ENCODE results near the gene DYNLT2B.
"Not testable (repeated sequence)": the region's sequence is repeated elsewhere in the genome, so short reads cannot be mapped to it uniquely, and the experiment has no call there.

The DYNLT2B gene

DNA sequence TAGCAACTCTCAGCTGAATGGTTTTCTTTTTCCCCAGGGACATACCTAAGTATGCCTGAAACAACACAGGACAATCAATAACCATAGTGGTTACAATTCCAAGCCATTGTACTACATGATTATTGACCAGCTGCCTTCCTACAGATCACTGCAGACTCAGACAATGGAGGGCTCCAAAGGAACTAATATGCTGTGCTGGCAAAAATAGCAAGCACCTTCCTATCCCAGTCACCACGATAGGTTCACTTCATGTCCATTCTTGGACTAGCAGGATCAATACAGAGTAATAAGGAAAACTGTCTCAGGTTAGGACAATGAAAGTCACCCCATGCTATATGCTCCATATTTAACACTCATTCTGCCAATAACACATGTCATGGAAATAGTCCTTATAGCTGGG is 37.6 kb upstream of the DYNLT2B start:
- H3K36me3 ChIP-seq = peaks cover 66% of the 10 kb centered on the region
- no peaks in the 10 kb centered on the region for H3K27me3 ChIP-seq
- no peaks in the 10 kb centered on the region for H3K4me1 ChIP-seq (ENCODE audit: control insufficient read depth in 1 of 2, insufficient read depth in 1 of 2, low read depth in 1 of 2, low read length in 1 of 2)
- H3K4me3 ChIP-seq (ENCODE audit: low read depth in 1 of 2, low read length in 1 of 2) = no peak overlapping the region
- H3K27ac ChIP-seq = no peak overlapping the region
- TF ChIP-seq, protein P1, sequence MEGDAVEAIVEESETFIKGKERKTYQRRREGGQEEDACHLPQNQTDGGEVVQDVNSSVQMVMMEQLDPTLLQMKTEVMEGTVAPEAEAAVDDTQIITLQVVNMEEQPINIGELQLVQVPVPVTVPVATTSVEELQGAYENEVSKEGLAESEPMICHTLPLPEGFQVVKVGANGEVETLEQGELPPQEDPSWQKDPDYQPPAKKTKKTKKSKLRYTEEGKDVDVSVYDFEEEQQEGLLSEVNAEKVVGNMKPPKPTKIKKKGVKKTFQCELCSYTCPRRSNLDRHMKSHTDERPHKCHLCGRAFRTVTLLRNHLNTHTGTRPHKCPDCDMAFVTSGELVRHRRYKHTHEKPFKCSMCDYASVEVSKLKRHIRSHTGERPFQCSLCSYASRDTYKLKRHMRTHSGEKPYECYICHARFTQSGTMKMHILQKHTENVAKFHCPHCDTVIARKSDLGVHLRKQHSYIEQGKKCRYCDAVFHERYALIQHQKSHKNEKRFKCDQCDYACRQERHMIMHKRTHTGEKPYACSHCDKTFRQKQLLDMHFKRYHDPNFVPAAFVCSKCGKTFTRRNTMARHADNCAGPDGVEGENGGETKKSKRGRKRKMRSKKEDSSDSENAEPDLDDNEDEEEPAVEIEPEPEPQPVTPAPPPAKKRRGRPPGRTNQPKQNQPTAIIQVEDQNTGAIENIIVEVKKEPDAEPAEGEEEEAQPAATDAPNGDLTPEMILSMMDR (IDR thresholded peaks at IDR 0.05) = no peak
- no peaks in the 10 kb centered on the region for H3K9me3 ChIP-seq

DNA sequence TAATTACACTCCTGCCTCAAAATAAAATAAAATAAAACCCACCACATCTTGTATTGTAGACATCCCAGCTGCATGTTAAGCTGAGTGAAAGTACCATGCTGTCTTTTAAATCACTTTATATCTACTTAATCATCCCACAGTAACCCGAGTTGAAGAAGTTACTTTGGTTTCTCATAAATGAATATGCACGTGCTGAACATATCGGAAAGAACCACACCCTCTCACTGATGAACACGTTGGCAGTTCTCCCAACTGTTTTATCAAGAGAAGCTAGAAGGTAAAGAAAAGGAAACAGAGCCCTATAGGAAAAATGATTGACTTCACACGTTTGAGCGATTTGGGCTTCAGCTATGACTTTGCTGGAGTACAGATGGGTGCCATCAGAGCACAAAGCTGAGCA is 36.1 kb upstream of the DYNLT2B start:
- H3K4me3 ChIP-seq (ENCODE audit: low read depth in 1 of 2, low read length in 1 of 2) = no peak overlapping the region
- H3K36me3 ChIP-seq = peaks cover 54% of the 10 kb centered on the region

DNA sequence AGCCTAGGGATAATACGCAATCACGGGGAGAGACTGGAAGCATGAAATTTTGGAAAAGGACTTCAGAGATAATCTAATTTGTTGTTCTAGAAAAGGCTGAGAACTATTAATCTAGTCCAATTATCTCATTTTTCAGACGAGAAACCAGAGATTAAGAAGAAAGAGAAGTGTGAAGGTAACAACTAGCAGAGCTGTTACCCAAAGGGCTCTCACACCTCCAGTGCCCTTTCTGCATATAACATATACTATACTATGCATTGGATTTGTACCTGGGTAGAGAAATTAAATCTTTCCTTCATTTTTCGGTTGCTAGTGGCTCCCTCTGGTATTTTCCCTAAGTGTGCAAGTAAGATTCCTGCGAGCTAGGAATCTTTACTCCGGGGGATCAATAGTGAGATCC is 33.5 kb upstream of the DYNLT2B start:
- H3K9me3 ChIP-seq = no peaks in the 10 kb centered on the region
- H3K27ac ChIP-seq = no peak overlapping the region
- TF ChIP-seq, protein P1 (IDR thresholded peaks at IDR 0.05) = no peak
- H3K27me3 ChIP-seq = no peaks in the 10 kb centered on the region
- peaks cover 43% of the 10 kb centered on the region for H3K36me3 ChIP-seq
- no peaks in the 10 kb centered on the region for H3K4me1 ChIP-seq (ENCODE audit: control insufficient read depth in 1 of 2, insufficient read depth in 1 of 2, low read depth in 1 of 2, low read length in 1 of 2)
- no peak overlapping the region for H3K4me3 ChIP-seq (ENCODE audit: low read depth in 1 of 2, low read length in 1 of 2)

More for the DNA sequence above, 36.1 kb upstream of the DYNLT2B start:
- no peaks in the 10 kb centered on the region for H3K4me1 ChIP-seq (ENCODE audit: control insufficient read depth in 1 of 2, insufficient read depth in 1 of 2, low read depth in 1 of 2, low read length in 1 of 2)
- TF ChIP-seq, protein P1 (IDR thresholded peaks at IDR 0.05) = no peak
- H3K27ac ChIP-seq = no peak overlapping the region
- H3K27me3 ChIP-seq = no peaks in the 10 kb centered on the region
- no peaks in the 10 kb centered on the region for H3K9me3 ChIP-seq

DNA sequence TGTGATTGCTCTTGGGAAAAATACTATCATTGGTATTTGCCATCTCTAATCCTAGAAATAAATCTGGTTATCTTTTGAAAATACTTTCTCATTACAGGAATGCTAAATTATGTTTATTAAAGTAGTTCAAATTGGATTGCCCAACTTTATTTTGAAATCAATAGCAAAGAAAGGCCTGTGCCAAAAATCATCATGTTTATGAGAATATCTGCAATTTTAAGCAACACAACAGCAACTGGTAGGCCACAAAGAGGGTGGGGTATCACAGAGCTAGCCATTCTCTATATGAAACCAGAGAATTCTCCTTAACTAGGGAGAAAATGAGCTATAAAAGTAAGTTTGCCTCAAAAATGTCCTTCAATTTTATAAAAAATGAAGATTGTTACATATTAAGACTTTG is 32.0 kb upstream of the DYNLT2B start:
- no peak overlapping the region for H3K4me3 ChIP-seq (ENCODE audit: low read depth in 1 of 2, low read length in 1 of 2)
- TF ChIP-seq, protein P1 (IDR thresholded peaks at IDR 0.05) = no peak
- no peaks in the 10 kb centered on the region for H3K27me3 ChIP-seq
- peaks cover under 1 to 2% of the 10 kb centered on the region in 2 experiments for H3K4me1 ChIP-seq (ENCODE audit: control insufficient read depth in 1 of 2, insufficient read depth in 1 of 2, low read depth in 1 of 2, low read length in 1 of 2)
- H3K9me3 ChIP-seq = no peaks in the 10 kb centered on the region
- H3K27ac ChIP-seq = no peak overlapping the region
- H3K36me3 ChIP-seq = peaks cover 29% of the 10 kb centered on the region

DNA sequence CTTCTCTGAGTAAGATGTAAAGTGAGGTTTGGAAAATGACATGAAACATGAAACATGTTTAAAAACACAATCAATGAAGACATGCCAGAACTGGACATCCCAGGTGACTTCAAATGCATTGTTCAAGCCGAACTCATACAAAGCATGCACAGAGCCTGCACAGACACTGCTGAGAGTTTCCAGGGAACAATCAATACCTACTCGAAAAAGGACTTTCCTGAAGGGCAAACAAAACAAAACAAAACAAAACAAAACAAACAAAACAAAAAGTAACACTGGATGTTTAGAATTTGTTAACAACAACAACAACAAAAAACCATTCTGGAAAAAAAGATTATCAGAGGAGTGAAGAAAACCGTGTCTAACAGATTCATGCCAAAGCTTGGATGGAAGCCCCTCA is 30.7 kb upstream of the DYNLT2B start:
- TF ChIP-seq, protein P1 (IDR thresholded peaks at IDR 0.05) = no peak

DNA sequence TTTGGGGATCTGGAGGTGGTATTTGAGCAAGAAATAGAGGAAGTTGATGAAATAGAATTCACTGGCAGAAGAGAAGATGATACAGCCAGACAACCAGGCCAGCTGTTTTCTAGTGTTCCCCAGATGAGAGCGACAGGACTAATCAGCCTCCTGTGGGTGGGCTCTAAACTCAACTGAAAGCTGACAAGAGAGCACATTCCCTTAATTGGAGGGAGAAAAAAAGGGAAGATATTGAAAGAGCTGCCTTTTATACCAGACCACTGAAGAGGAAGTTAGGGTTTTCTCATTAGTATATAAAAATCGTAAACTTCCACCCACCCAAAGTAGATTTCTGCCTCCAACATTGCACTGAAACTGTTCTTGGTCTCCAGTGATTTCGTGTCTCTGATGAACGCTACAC is 26.6 kb upstream of the DYNLT2B start:
- no peak overlapping the region for H3K4me3 ChIP-seq (ENCODE audit: low read depth in 1 of 2, low read length in 1 of 2)
- H3K9me3 ChIP-seq = no peaks in the 10 kb centered on the region
- TF ChIP-seq, protein P1 (IDR thresholded peaks at IDR 0.05) = no peak
- H3K36me3 ChIP-seq = peaks cover 17% of the 10 kb centered on the region
- peak overlapping the region; percentile 36 for H3K27ac ChIP-seq
- H3K4me1 ChIP-seq (ENCODE audit: control insufficient read depth in 1 of 2, insufficient read depth in 1 of 2, low read depth in 1 of 2, low read length in 1 of 2) = peaks cover 11 to 16% of the 10 kb centered on the region in 2 experiments
- H3K27me3 ChIP-seq = no peaks in the 10 kb centered on the region

More for the DNA sequence above, 30.7 kb upstream of the DYNLT2B start:
- Histone ChIP-seq H3K9me3 (no peaks in the 10 kb centered on the region), H3K4me1 (ENCODE audit: control insufficient read depth in 1 of 2, insufficient read depth in 1 of 2, low read depth in 1 of 2, low read length in 1 of 2) (peaks cover 9 to 10% of the 10 kb centered on the region in 2 experiments), H3K27me3 (no peaks in the 10 kb centered on the region), H3K36me3 (peaks cover 17% of the 10 kb centered on the region), H3K4me3 (ENCODE audit: low read depth in 1 of 2, low read length in 1 of 2) (no peak overlapping the region), H3K27ac (no peak overlapping the region)

DNA sequence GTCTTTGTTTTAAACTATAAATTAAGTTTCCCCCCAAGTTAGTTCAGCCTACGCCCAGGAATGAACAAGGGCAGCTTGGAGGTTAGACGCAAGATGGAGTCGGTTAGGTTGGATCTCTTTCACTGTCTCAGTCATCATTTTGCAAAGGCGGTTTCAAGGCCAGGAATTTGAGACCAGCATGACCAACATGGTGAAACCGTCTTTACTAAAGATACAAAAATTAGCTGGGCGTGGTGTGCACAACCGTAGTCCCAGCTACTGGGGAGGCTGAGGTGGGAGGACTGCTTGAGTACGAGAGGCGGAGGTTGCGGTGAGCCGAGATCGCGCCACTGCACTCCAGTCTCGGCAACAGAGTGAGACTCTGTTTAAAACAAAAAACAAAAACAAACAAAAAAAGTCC is 25.9 kb upstream of the DYNLT2B start:
- H3K9me3 ChIP-seq; H3K4me3 ChIP-seq (ENCODE audit: low read depth in 1 of 2, low read length in 1 of 2); H3K27ac ChIP-seq; H3K27me3 ChIP-seq: not testable (repeated sequence)
- Histone ChIP-seq H3K4me1 (ENCODE audit: control insufficient read depth in 1 of 2, insufficient read depth in 1 of 2, low read depth in 1 of 2, low read length in 1 of 2) (peaks cover 11 to 16% of the 10 kb centered on the region in 2 experiments), H3K36me3 (peaks cover 12% of the 10 kb centered on the region)
